Activated CD8-positive, alpha-beta T cell treated with anti-CD3 and anti-CD28 coated beads for 36 hours (primary cell): Measurements from ENCODE around the gene PLA2R1. TPM values are rescaled to one million over a fixed set of nuclear protein-coding genes. Genes with fewer than 3 reads are reported as not detected.

Experiments
- ATAC-seq: fragments of 200-7000 bp; cut with Tn5 transposase; one replicate; pipeline ENCODE4 v1.10.0; 2021; ENCODE audit warnings: mild to moderate bottlenecking, moderate library complexity
- CTCF ChIA-PET: fragments of 350-600 bp; sonication (Branson Sonifier 250); formaldehyde crosslinking; loops from one replicate; lab custom pipeline; 2021; ENCODE audit warnings: antibody characterized with exemption; lab: Charles Lee
- POLR2A ChIA-PET: fragments of 350-600 bp; sonication (Branson Sonifier 250); formaldehyde crosslinking; loops from one replicate; lab custom pipeline; 2021; ENCODE audit warnings: antibody characterized with exemption; lab: Charles Lee
- DNase-seq: peaks from one replicate; pipeline ENCODE4 v3.0.0-alpha.2; 2020
- H3K27ac Mint-ChIP-seq: one replicate; pipeline ENCODE4 v1.8.0; 2021; ENCODE audit warnings: mild to moderate bottlenecking, mixed read lengths
- H3K27me3 Mint-ChIP-seq: one replicate; pipeline ENCODE4 v1.8.0; 2021; ENCODE audit warnings: mixed read lengths
- H3K36me3 Mint-ChIP-seq: one replicate; pipeline ENCODE4 v1.8.0; 2021; ENCODE audit warnings: low read depth, mixed read lengths
- H3K4me1 Mint-ChIP-seq: one replicate; pipeline ENCODE4 v1.8.0; 2021; ENCODE audit warnings: low read depth, mixed read lengths
- H3K4me3 Mint-ChIP-seq: one replicate; pipeline ENCODE4 v1.8.0; 2021; ENCODE audit warnings: mild to moderate bottlenecking, moderate library complexity, mixed read lengths
- H3K9me3 Mint-ChIP-seq: one replicate; pipeline ENCODE4 v1.8.0; 2021; ENCODE audit warnings: mixed read lengths
- CTCF ChIP-seq: fragments of 200-600 bp; IDR thresholded peaks from one replicate; pipeline ENCODE4 v1.8.0; 2022; ENCODE audit warnings: antibody characterized with exemption, mild to moderate bottlenecking
- intact Hi-C: fragments of 100-400 bp; cut with micrococcal nuclease; formaldehyde crosslinking; loops from one replicate; pipeline ENCODE4 v1.10.0; 2022
- total RNA-seq, 2 experiments: library from RNA; stranded (reverse); gene quantifications; one replicate each; pipeline ENCODE4 v1.2.3, GENCODE V29; 2021

PLA2R1 gene
- total RNA-seq, 2 experiments from 2014 or later, result not detected

- CTCF ChIA-PET, result no interaction called here
- ATAC-seq (no peak), DNase-seq (no peak)
- TF ChIP-seq CTCF, result no peak
- Mint-ChIP-seq H3K4me1 (no peaks in the 10 kb centered on the region), H3K27ac (no peak overlapping the region), H3K4me3 (no peak overlapping the region), H3K9me3 (peaks cover 2% of the 10 kb centered on the region), H3K27me3 (peaks cover 2% of the 10 kb centered on the region), H3K36me3 (no peaks in the 10 kb centered on the region)
- POLR2A ChIA-PET, result no interaction called here
- intact Hi-C loops, result no loop called here
Measured at GRCh38 chr2:160073284-160073888, 11.0 kb upstream of the PLA2R1 start.

GRCh38 chr2:160068906-160069305 is 6.5 kb upstream of the PLA2R1 start:
- no peak for ATAC-seq
- Mint-ChIP-seq H3K4me1 (no peaks in the 10 kb centered on the region), H3K9me3 (peaks cover 2% of the 10 kb centered on the region), H3K27ac (no peak overlapping the region), H3K36me3 (no peaks in the 10 kb centered on the region), H3K27me3 (peaks cover 11% of the 10 kb centered on the region), H3K4me3 (no peak overlapping the region)
- no peak for DNase-seq
- TF ChIP-seq CTCF, result no peak
- intact Hi-C loops, result no loop called here
- CTCF ChIA-PET, result no interaction called here
- POLR2A ChIA-PET, result no interaction called here

GRCh38 chr2:160064916-160065315 is 2.5 kb upstream of the PLA2R1 start:
- peaks cover 37% of the 10 kb centered on the region for H3K27me3 Mint-ChIP-seq

GRCh38 chr2:160063879-160064612 is 1.6 kb upstream of the PLA2R1 start:
- DNase-seq, result no peak
- Mint-ChIP-seq H3K27ac (no peak overlapping the region), H3K4me3 (no peak overlapping the region), H3K27me3 (peaks cover 43% of the 10 kb centered on the region), H3K36me3 (no peaks in the 10 kb centered on the region), H3K9me3 (peaks cover 2% of the 10 kb centered on the region), H3K4me1 (no peaks in the 10 kb centered on the region)
- POLR2A ChIA-PET, result no interaction called here
- intact Hi-C loops, result no loop called here
- no peak for ATAC-seq
- no peak for TF ChIP-seq CTCF
- CTCF ChIA-PET, result no interaction called here

More at GRCh38 chr2:160064916-160065315, 2.5 kb upstream of the PLA2R1 start:
- no peaks in the 10 kb centered on the region for H3K36me3 Mint-ChIP-seq
- peaks cover 2% of the 10 kb centered on the region for H3K9me3 Mint-ChIP-seq
- DNase-seq (no peak), ATAC-seq (no peak)
- POLR2A ChIA-PET, result no interaction called here
- TF ChIP-seq CTCF, result no peak
- H3K4me1 Mint-ChIP-seq, result no peaks in the 10 kb centered on the region
- H3K27ac Mint-ChIP-seq, result no peak overlapping the region
- intact Hi-C loops, result no loop called here
- H3K4me3 Mint-ChIP-seq, result no peak overlapping the region
- CTCF ChIA-PET, result no interaction called here

GRCh38 chr2:160063271-160063670 is 856 bp upstream of the PLA2R1 start:
- DNase-seq (no peak), ATAC-seq (no peak)
- intact Hi-C loops, result no loop called here
- CTCF ChIA-PET, result no interaction called here
- Mint-ChIP-seq H3K36me3 (no peaks in the 10 kb centered on the region), H3K27ac (no peak overlapping the region), H3K9me3 (no peaks in the 10 kb centered on the region), H3K27me3 (peaks cover 45% of the 10 kb centered on the region), H3K4me1 (no peaks in the 10 kb centered on the region), H3K4me3 (no peak overlapping the region)
- POLR2A ChIA-PET, result no interaction called here
- TF ChIP-seq CTCF, result no peak
